GM19043 (cell line): ENCODE measurements around the gene GABRQ.

Experiments used
- ATAC-seq: cut with Tn5 transposase; IDR thresholded peaks from one replicate; pipeline ENCODE4 v1.9.1; 2021; ENCODE audit warnings: low read depth; ENCODE audit not compliant: unreplicated experiment

Gene GABRQ

GRCh38 chrX:152637649-152638442, at the start of gene GABRQ:
Gene GABRQ, plus strand, starts transcription at chrX:152637895. Its CDS starts 308 bp downstream, at chrX:152638203.
- no peak for ATAC-seq

GRCh38 chrX:152588206-152588605, 49.5 kb upstream of the GABRQ start:
- ATAC-seq, result no peak

GRCh38 chrX:152600853-152601633, 36.7 kb upstream of the GABRQ start:
- no peak for ATAC-seq

- no peak for ATAC-seq
These were observed 35.7 kb upstream of the GABRQ start for GRCh38 chrX:152601848-152602616.

- no peak for ATAC-seq
These were observed 22.9 kb upstream of the GABRQ start for GRCh38 chrX:152614791-152615190.

- no peak for ATAC-seq
These were observed 17.8 kb upstream of the GABRQ start for GRCh38 chrX:152619897-152620296.

- no peak for ATAC-seq
These were observed 5.1 kb upstream of the GABRQ start for GRCh38 chrX:152632445-152633097.

GRCh38 chrX:152635941-152636340, 1.8 kb upstream of the GABRQ start:
- no peak for ATAC-seq

- ATAC-seq, result no peak
These were observed 779 bp downstream of the GABRQ start for GRCh38 chrX:152638443-152638904.

- ATAC-seq, result no peak
These were observed 1.7 kb downstream of the GABRQ start for GRCh38 chrX:152639426-152639825.

- ATAC-seq, result no peak
These were observed 2.5 kb downstream of the GABRQ start for GRCh38 chrX:152640034-152640818.

GRCh38 chrX:152641256-152641875, 3.7 kb downstream of the GABRQ start:
- ATAC-seq, result no peak

- ATAC-seq, result no peak
These were observed 4.3 kb downstream of the GABRQ start for GRCh38 chrX:152641996-152642395.

- no peak for ATAC-seq
These were observed 5.4 kb downstream of the GABRQ start for GRCh38 chrX:152642931-152643564.

- no peak for ATAC-seq
These were observed 9.3 kb downstream of the GABRQ start for GRCh38 chrX:152646961-152647360.

GRCh38 chrX:152647978-152648377, 10.3 kb downstream of the GABRQ start:
- no peak for ATAC-seq

- no peak for ATAC-seq
These were observed 14.4 kb downstream of the GABRQ start for GRCh38 chrX:152652060-152652459.

GRCh38 chrX:152652467-152652866, 14.8 kb downstream of the GABRQ start:
- ATAC-seq, result no peak

- ATAC-seq, result no peak
These were observed 18.4 kb downstream of the GABRQ start for GRCh38 chrX:152656087-152656486.
